GM18907 (cell line): ENCODE data around the gene HMBS.
"Not testable (repeated sequence)": the region's sequence is repeated elsewhere in the genome, so short reads cannot be mapped to it uniquely, and the experiment has no call there.

Source experiments
- ATAC-seq: cut with Tn5 transposase; IDR thresholded peaks from one replicate; pipeline ENCODE4 v1.9.1; 2021; ENCODE audit warnings: mild to moderate bottlenecking, moderate library complexity; ENCODE audit not compliant: unreplicated experiment

HMBS gene

DNA sequence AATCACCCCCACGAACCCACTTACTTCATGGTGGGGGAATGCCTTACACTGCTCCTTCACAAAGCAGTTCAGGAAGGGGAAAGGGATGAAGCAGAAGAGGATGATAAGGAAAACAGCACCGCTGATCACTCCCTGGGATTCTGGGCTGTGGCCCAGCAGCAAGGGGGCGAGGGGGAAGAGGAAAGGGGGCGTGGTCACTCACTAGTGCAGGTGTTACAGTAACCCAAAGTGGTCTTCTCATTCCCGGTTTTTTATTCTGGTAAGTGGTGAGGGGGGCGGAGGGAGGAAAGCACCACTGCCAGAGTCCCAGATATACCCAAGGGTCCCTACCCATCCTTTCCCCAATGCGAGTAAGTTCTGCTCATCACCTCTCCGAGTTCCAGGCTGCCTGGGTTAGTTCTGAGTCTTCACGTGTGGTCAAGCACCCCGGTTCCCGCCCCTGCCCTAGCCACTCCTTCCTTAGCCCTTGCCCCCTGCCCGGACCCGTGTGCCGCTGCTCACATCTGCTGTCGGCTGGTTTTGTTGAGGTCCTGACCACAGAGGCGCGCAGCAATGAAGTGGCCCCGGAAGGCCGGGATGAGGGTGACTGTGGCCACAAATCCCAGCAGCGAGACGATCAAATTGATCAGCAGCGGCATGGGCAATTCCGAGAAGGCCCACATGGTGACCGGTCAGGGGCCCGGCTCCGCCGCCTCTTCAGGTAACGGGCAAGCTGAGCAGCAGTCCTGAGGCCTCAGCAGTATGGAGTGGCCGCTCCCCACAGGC, 16.5 kb downstream of the HMBS start:
- peak; percentile 21 for ATAC-seq

DNA sequence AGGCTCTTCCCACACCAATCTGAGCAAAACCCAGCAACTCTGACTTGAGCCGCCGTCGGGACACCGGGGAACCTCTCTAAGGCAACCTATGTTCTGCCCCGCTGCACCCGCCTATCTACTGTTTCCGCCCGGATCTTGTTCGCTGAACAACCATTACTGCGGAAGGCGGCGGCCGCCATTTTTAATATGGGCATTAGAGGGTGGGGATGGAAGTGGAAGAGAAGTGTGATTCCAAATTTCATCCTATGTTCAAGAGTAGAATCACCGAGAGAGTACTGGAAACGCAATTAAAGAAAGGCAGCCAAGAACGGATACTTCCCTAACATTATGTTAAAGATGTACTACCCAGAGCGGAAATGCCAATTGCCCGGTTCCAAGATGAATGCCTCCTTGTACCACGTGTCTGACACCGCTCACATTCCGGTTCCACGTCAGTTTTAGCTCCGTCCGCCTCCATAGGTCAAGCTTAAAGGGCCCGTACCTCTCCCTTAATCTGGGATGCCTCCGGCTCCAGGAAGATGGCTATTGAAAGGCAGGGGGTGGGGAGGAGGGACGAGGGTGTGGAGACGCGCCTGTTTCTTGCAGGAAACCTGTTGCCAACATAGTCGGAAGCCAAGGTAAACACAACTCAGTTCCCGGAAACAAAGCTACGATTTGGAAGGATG, 17.2 kb downstream of the HMBS start, which contains the start of gene DPAGT1:
Gene DPAGT1 (minus strand): TSS at position 95 of the 665 bp plus-strand sequence. CDS start 198 bp downstream, outside the sequence.
- ATAC-seq = peak; percentile 79

DNA sequence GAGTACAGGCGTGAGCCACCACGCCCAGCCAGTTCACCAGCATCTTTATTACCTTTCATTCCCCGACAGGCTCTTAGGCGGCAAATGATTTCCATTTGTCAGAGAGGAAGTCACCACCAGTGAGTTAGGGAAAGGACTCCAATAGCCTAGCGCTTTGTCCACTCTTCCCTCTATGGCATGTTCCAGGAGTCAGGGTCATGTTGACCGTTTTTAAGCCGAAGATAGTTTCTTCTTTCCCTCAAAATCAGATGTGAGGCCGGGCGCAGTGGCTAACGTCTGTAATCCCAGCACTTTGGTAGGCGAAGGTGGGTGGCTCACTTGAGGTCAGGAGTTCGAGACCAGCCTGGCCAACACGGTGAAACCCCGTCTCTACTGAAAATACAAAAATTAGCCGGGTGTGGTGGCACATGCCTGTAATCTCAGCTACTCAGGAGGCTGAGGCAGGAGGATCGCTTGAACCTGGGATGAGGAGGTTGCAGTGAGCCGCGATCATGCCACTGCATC, 18.5 kb downstream of the HMBS start:
- not testable (repeated sequence) for ATAC-seq

DNA sequence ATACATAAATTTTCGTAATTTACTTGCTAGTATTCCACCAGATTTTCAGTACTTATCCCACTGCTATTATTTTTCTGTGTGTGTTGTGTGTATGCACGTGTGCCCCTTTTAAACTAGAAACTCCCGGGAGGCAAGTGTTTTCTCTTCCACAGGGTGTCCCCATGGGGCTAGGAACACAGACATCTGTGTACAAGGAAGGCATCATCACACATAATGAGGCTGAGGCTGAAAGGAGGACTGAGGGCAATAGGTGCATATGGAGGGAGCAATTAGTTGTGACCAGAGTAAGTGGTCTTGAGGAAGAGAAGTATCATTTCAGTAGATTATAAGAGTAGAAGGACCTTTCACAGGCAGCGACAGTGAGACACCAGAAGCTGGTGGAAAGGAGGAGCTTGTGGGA, 19.1 kb downstream of the HMBS start:
- ATAC-seq = no peak

DNA sequence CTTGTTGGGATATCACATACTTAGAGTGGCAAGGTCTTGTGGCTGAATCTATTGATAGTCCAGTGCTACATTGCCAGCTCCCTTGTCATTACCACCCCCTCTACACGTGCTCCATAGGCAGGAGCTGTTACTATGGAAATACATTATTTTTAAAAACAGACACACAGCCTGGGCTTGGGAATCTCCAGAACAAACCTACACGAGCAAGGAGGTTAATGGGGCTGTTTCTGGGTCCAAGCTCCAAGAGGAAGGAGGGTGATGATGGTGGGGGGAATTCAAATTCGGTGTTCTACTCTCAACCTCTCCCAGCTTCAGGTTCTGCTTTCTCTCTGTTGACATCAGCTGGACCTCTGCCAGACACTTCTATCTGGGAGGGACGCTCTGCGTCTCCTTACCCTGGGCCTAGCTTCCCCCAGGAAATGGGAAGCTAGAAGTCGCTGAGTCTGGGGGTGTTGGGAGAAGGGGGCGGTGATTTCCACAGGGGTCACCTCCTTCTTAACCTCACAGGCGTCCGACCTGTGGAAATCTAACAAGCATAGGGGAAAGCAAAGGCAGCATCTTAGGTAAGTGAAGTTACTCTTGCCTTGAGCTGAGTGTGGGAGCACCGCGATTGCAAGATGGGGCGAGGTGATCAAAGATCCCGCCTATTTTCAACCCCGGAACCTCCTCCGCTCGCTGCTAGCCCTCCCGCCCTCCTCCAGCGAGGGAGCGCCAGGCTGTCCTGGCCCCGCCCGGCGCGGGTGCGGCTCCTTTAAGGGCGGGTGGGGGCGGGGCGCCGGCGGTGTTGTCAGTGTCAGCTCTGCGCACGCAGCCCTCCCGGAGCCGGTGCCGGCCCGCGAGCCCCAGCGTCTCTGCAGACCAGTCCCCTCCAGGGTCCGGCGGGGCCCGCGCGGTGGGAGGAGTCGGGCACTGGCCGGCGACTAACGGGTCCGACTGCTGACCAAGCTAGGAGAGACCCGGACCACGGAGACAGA, 22.2 kb downstream of the HMBS start, which contains the start of gene C2CD2L:
Gene C2CD2L (plus strand): TSS at position 781 of the 974 bp plus-strand sequence. CDS start 398 bp downstream, outside the sequence.
- peak; percentile 70 for ATAC-seq

DNA sequence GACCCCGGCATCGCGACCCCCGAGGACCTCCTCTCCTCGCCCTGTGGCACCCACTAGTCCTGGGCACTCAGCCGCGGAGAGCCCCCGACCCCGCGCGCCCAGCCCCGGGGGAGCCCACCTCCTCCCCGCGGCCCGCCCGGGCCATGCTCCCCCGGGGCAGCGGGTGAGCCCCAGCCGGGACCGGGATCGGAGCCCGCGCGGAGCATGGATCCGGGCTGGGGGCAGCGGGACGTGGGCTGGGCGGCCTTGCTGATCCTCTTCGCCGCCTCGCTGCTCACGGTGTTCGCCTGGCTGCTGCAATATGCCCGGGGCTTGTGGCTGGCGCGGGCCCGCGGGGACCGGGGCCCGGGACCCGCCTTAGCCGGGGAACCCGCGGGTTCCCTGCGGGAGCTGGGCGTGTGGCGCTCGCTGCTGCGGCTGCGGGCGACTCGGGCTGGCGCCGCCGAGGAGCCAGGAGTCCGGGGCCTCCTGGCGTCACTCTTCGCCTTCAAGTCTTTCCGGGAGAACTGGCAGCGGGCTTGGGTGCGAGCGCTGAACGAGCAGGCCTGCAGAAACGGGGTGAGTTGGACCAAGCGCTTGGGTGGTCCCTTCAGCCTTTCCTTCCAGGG, 23.0 kb downstream of the HMBS start:
- peak; percentile 19 for ATAC-seq

DNA sequence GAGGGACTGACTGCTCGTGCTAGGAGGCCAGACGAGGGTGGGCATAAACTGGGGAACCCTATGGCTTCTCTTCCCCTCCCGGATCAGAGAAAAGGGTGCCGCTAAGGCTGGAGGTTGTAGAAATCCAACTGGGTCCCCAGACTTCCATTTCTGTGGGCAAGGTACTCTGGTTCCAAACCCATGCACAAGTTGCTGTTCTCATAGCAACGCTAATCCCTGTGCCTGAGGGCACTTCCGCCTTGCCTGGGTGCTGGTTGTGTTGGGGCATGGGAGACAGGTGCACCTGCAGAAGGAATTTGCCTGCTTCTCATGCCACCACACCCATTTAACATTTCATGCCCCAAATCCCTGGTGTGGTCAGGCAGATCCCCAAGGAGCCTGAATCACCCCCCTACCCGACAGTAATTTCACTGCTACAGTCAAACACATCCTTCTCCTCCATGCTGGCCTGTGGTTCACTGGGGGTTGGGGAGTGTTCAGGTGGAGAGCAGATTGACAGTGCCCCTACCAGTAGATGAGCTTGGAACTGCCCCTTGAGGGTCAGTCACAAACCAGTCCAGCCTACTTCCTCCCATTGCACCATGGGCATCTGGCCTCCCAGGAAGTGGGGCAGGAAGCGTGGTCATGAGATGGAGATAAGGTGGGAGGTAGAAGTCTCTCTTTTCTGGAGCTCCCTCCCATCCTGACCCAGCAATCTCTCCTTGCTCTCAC, 23.6 kb downstream of the HMBS start:
- no peak for ATAC-seq

DNA sequence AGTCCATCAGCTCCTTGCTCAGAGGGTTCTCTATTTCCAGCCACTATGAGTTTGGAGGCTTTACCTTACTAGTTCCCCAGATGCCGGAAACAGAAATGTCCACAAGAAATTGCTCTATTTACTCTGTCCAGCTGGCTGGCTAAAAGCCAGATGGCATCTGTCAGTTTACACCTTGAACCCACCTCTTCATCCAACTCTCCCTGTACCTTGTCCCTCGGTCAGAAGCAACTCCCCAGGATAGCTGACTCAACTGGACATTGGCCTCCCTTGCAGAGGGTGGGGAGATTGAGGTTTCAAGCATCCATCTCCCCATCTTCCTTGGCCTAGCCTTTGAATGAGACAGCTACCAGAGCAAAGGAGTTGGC, 24.2 kb downstream of the HMBS start:
- ATAC-seq = no peak

DNA sequence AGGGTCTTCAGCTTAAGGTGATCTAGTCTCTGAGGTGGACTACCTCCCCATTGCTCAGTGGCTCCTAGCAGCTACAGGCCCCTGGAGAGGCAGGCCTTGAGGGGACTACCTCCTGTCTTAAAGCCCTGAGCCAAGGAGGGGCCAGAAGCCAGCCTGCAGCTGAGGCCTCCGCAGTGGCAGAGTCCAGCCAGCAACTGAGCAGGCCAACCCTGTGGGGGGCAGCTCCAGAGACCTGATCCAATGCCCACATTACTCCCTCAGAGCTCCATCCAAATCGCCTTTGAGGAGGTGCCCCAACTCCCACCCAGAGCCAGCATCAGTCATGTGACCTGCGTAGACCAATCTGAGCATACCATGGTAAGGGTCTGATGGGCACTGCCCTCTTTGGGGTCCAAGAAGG, 25.2 kb downstream of the HMBS start:
- ATAC-seq = no peak

DNA sequence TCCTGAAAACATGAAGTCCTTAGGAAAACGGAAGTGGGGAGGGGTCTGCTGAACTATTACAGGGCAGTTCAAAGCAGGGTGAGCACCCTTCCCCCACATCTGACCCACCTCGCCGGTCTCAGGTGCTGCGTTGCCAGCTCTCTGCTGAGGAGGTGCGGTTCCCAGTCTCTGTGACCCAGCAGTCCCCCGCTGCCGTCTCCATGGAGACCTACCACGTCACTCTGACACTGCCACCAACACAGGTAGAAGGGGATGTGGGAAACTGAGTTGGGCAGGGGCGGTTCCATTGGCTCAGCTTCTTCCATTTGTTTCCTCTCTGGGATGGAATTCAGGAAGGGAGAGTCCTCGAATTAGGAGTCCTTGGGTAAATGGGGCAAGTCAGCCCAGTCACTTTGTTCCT, 25.8 kb downstream of the HMBS start:
- ATAC-seq = no peak

DNA sequence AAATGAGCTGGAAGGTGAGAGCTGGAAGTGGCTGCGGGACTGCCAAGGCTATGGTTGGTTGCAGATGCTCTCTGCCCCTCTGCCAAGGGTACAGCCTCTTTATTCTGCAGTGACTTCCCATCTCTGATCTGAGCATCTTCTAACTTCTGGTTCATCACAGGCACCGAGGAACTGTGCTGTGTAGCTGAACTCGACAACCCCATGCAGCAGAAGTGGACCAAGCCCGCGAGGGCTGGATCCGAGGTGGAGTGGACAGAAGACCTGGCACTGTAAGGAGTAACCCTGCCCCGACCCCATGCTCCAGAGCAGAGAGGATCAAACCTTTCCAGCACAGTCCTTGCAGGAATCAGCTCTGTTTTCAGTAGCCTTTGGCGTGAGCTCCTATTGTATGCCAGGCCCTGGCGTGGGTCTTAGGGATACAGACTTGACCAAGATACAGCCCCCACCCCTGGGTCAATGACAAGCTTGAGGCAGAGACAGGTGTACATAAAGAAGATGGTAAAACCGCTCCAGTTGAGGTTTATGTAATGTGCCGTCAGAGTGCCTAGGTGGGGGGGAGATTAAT, 26.8 kb downstream of the HMBS start:
- ATAC-seq = no peak

DNA sequence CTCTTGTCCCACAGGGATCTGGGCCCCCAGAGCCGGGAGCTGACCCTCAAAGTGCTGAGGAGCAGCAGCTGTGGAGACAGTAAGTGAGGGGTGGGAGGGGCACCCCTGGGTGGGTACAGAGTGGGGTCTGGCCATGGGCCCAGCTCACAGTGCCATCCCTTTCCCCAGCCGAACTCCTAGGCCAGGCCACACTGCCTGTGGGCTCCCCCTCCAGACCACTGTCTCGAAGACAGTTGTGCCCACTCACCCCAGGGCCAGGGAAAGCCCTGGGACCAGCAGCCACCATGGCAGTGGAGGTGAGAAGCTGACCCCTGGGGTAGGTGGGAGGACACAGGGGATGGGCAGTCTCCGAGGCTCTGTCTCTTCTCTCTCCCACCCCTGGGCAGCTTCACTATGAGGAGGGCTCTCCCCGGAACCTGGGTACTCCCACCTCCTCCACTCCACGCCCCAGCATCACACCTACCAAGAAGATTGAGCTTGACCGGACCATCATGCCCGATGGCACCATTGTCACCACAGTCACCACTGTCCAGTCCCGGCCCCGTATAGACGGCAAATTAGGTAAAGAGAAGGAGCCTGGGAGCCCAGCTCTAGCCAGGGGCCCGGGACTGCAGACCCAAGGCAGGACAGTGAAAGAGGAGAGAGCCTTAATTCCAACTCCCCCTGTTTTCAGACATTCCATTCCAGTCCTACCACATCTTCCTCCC, 27.8 kb downstream of the HMBS start:
- ATAC-seq = no peak

DNA sequence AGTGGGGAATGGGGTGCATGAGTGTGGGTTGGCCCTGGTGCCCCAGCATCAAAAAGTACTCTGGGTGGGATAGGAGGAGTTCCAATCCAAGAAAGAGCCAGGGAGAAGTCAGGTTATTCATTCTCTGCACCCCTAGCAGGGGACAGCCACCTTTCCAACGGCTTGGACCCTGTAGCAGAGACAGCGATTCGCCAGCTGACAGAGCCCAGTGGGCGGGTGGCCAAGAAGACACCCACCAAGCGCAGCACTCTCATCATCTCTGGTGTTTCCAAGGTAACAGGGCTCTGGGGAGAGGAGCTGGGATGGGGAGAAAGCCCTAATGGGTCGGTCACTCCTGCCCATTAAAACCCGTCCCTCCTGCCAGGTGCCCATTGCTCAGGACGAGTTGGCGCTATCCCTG, 29.0 kb downstream of the HMBS start:
- ATAC-seq = no peak

DNA sequence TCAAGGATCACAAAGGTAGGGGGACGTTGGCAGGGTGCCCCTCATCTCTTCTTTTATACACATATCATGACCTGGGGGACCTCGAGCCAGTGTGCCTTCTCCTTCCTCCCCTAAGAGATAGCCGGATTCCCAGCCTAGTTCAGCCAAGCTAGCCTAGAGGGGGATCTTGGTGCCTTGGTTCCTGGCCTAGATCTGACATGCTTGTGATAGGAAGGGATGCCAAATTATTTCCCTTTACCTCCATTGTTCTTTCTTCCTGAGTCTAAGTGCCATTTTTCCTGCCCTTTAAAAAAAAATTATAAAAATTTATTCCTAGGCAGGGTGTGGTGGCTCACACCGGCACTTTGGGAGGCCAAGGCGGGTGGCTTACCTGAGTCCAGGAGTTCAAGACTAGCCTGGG, 29.7 kb downstream of the HMBS start:
- no peak for ATAC-seq

DNA sequence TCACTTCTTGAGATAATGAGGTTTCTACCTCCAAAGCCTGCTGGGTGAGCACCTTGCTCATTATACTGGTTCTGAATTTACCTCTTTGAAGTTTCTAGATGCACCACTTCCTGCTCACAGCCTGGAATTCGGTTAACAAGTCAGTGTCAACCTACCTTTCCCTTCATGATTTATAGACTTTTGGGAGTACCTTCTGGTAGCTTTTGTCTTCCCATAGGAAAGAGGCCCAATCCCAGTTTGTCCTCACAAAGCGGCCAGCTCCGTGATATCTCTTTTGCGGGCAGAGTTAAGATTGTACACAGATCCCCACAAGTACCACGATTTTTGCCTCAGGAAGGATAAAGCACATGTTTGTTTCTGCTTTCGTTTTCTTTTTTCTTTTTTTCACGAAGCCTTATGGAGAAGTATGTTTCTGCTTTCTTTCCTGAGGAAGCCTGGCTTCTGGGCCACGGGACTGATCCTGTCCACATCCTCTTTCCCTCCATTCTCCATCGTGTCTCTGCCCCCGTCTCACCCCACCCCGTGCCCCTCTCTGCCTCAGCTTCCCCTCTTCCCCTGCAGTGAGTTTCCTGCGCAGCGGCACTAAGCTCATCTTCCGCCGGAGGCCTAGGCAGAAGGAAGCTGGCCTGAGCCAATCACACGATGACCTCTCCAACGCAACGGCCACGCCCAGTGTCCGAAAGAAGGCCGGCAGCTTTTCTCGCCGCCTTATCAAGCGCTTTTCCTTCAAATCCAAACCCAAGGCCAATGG, 31.0 kb downstream of the HMBS start:
- no peak for ATAC-seq

DNA sequence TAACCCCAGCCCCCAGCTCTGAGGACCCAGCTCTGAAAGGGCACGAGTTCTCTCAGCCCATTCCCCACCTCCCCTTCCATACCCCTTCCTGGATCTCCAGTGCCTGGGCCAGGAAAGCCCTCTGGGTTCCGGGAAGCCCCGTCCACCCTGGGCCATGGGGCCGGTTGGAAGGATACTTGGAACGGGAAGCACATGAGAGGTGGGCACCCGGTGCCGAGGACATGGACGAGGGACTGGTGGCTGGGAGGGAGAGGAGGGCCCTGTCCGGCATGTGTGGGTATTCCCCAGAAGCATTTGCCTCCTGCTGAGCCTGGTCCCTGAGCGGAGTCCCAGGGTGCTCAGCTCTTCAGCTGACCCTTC, 31.5 kb downstream of the HMBS start:
- ATAC-seq = no peak

DNA sequence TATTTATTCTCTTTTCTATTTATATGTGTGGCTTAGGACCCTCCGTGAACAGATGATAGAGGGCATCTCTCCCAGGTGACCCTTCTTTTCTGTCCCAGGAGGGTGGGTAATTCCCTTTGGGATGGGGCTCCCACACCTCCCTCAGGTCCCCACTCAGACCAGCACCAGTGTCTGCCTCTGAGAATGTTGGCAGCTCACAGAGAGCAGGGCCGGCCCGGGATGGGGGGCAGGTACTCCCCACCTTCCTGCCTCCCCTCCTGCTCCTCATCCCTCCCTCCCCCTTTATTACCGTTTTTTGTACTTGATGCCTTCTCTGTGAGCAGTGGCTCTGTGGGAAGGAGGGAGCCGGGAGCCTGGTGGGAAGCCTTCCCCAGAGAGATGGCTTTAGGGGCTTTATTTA, 31.9 kb downstream of the HMBS start:
- no peak for ATAC-seq

DNA sequence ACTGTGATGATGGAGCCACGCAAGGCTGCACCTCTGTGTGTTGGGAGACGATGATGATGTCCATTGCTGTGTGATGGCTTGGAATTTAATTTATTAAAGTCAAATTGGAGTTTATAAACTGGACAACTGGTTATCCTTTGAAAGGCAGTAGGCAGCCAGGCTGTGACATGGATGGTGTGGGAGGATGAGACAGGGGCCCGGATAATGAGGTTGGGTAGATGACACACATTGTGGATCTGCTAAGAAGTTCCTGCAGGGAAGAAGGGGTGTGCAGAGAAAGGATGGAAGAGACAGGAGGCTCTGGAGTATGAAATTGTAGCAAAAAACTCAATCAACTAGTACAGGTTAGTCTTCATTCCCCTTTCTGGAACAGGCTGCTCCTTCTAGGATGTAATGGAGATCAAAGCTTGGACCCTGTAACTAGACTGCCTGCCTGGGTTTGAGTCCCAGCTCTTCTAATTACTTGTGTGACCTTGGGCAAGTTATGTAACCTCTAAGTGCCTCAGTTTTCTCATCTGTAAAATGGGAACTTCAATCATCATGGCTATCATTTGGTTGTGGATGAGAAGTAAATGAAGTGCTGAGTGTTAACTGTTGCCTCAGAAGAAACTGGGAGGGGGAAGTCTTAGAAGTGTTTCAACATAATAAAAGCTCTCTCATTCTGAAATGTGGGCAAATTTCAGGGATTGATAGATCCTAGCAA, 32.5 kb downstream of the HMBS start:
- ATAC-seq = no peak
